SW 1271 (cell line): ENCODE data around the gene CDC14B.
"Not testable (repeated sequence)": the region's sequence is repeated elsewhere in the genome, so short reads cannot be mapped to it uniquely, and the experiment has no call there.

Experiments used
- DNase-seq, 2 experiments: peaks; one replicate each; lab custom pipeline; 2025; lab: John Stamatoyannopoulos, UW

Gene CDC14B

GRCh38 chr9:96619491-96620180, at the start of gene CDC14B:
TSS of gene CDC14B (minus strand) at chr9:96619843. CDS start at chr9:96619378, 465 bp downstream.
- peak; percentile 88 to 93 for DNase-seq

- no peak for DNase-seq
These were observed 49.4 kb upstream of the CDC14B start for GRCh38 chr9:96668868-96669534.

GRCh38 chr9:96667363-96667728, 47.7 kb upstream of the CDC14B start:
- DNase-seq: no peak

GRCh38 chr9:96666653-96667362, 47.2 kb upstream of the CDC14B start:
- DNase-seq: peak in 1 of 2 experiments; percentile 60

GRCh38 chr9:96665789-96666188, 46.1 kb upstream of the CDC14B start:
- DNase-seq: no peak

GRCh38 chr9:96663506-96664120, 44.0 kb upstream of the CDC14B start:
- DNase-seq: no peak

- no peak for DNase-seq
These were observed 42.1 kb upstream of the CDC14B start for GRCh38 chr9:96661711-96662110.

GRCh38 chr9:96660692-96661248, 41.1 kb upstream of the CDC14B start:
- no peak for DNase-seq

- DNase-seq: peak in 1 of 2 experiments; percentile 70
These were observed 35.7 kb upstream of the CDC14B start, which contains the start of gene PRXL2C for GRCh38 chr9:96655198-96655851. TSS of gene PRXL2C (minus strand) at chr9:96655317. CDS start at chr9:96655281, 36 bp downstream.

GRCh38 chr9:96654450-96655197, 35.0 kb upstream of the CDC14B start:
- peak; percentile 76 to 89 for DNase-seq

GRCh38 chr9:96651626-96652025, 32.0 kb upstream of the CDC14B start:
- peak; percentile 27 to 69 for DNase-seq

GRCh38 chr9:96649620-96650324, 30.1 kb upstream of the CDC14B start:
- no peak for DNase-seq

- DNase-seq: no peak
These were observed 26.7 kb upstream of the CDC14B start for GRCh38 chr9:96646081-96646991.

- no peak for DNase-seq
These were observed 24.5 kb upstream of the CDC14B start for GRCh38 chr9:96644137-96644536.

GRCh38 chr9:96641514-96641913, 21.9 kb upstream of the CDC14B start:
- DNase-seq: no peak

GRCh38 chr9:96638606-96639364, 19.1 kb upstream of the CDC14B start:
- no peak for DNase-seq

- no peak for DNase-seq
These were observed 16.7 kb upstream of the CDC14B start for GRCh38 chr9:96636368-96636767.

- not testable (repeated sequence) for DNase-seq
These were observed 13.9 kb upstream of the CDC14B start for GRCh38 chr9:96633579-96633978.
